Heart left ventricle (tissue), 13 donors: ENCODE measurements around the gene PDIK1L.

Experiments used
- POLR2A ChIP-seq, 2 donors: fragments of 450-650 bp; IDR thresholded peaks; one replicate each; pipeline ENCODE4 v1.6.1; 2017; ENCODE audit warnings: antibody characterized with exemption in 2 of 2, mild to moderate bottlenecking in 2 of 2, moderate library complexity in 2 of 2
- TF ChIP-seq, protein P1 (sequence below), 12 donors: fragments of 200-600 bp; sonication (generic) in 4 of 12; IDR thresholded peaks; one replicate each; pipeline versions ENCODE4 v1.5.0 to v1.8.0; 2018 to 2022; ENCODE audit warnings: antibody characterized with exemption in 12 of 12, mild to moderate bottlenecking in 5 of 12
- donor health status: ischemic (EF 13 %, LVEDD 7.1; RV severe dilation, severe dysfunction).
- donor health status: DM: no; HTN: yes; CAD: no.
- donor health status: DM: no; HTN: no; CAD: no.
- donor health status: ischemic (EF 25% LVEDD 6.9; RV normal size, moderate dysfunction).
- donor health status: ischemic (EF 25% LVEDD 5.7; RV mildly dilated, moderate dysfunction).
- donor health status: ischemic (EF 35%, LVEDD 5.7; RV mildly dilated, moderate dysfunction).
- donor health status: nonischemic (EF 11% LVEDD 7.7; RV severe dilation, severe dysfunction).
- donor health status: DM: yes; HTN: yes; CAD: no.
- donor health status: PGD.
- donor health status: ischemic (EF 29% LVEDD 5.4; RV normal size, mild dysfunction).
- donor health status: nonischemic (EF 23%, LVEDD 6.1; RV moderate dilation, normal function).

DNA sequence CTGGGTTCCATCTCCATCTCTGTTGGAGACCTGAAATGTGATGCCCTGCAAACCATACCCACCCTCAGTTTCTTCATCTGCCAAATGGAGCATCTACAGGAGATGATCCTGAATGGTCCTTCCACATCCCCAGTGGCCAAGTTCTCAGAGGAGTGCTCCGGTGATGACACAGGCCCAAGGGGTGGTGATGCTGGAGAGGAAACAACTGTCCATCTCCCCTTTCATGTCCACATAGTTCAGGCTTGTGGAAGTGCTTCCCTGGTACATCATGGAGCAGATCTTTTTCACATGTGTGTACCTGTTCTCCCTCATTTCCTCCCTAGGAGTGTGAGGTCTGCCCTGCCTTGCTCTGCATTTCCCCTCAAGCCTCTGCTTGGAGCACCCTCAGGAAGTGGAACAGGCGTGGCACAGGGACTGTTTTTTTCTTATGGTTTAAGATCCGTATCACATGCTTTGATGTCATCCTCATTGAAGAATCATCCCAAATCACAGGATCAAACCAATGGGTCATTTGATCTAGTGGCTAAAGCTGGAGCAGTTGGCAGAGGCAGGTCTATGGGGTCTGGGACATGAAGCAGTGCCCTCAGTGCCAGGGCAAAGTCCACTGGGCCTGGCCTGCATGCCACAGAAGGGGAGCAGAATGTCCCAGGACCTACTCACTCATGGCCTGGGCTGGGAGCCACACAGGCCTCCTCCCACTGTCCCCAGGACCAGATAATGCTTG lies 36.0 kb upstream of the PDIK1L start:
- TF ChIP-seq, protein P1, sequence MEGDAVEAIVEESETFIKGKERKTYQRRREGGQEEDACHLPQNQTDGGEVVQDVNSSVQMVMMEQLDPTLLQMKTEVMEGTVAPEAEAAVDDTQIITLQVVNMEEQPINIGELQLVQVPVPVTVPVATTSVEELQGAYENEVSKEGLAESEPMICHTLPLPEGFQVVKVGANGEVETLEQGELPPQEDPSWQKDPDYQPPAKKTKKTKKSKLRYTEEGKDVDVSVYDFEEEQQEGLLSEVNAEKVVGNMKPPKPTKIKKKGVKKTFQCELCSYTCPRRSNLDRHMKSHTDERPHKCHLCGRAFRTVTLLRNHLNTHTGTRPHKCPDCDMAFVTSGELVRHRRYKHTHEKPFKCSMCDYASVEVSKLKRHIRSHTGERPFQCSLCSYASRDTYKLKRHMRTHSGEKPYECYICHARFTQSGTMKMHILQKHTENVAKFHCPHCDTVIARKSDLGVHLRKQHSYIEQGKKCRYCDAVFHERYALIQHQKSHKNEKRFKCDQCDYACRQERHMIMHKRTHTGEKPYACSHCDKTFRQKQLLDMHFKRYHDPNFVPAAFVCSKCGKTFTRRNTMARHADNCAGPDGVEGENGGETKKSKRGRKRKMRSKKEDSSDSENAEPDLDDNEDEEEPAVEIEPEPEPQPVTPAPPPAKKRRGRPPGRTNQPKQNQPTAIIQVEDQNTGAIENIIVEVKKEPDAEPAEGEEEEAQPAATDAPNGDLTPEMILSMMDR (IDR thresholded peaks at IDR 0.05) = no peak
- no peak for TF ChIP-seq POLR2A (IDR thresholded peaks at IDR 0.05)
